OCI-LY7 (cell line): Measurements from ENCODE around the gene KIAA1217.

Experiments
- CTCF ChIP-seq: fragments of 200-600 bp; sonication (generic); conservative IDR thresholded peaks from 2 replicates; pipeline ENCODE4 v1.5.1; 2014; ENCODE audit warnings: mild to moderate bottlenecking, antibody characterized with exemption, low read length, moderate library complexity, mixed read lengths
- EZH2phosphoT487 ChIP-seq: fragments of 200-600 bp; sonication (generic); IDR thresholded peaks from 2 replicates; pipeline ENCODE4 v1.6.1; 2018; ENCODE audit warnings: low read depth, borderline replicate concordance, mild to moderate bottlenecking, mixed run types, antibody characterized with exemption, low read length, moderate library complexity, mixed read lengths

DNA sequence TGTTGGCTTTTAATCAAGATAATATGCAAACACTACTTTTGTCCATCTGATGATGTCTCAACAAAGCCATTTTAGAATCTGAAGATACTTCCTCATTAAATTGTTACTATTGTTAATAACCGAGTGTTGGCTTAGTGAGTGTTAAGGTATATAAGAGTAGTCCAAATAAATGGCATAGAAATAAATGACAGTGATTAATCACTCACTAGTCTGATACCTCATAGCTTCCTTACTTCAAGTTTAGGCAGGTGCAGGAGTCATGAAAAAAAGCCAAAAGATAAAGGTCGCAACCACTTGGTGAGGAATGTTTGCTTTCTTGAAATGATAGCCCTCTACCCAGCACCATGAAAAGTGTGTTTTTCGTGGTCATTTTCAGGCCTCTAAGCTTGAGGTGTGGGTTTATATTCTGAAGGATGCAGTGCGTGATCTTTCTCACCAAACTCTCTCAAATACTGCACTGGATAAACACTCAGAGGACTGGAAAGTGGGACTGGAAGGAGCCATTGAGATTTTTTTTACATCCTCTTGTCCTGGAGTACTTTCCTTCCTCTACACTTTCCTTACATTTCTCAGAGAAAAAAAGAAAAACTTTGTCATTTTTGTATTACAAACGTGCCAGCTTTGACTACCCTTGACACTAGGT lies 138.1 kb downstream of the KIAA1217 start:
- TF ChIP-seq CTCF (no peak), EZH2phosphoT487 (no peak)
